ENCODE results near the gene SIDT1.

- TF ChIP-seq CTCF (IDR thresholded peaks at IDR 0.05) (no peak), POLR2A (IDR thresholded peaks at IDR 0.05) (no peak), EP300 (IDR thresholded peaks at IDR 0.05) (no peak), POLR2AphosphoS5 (IDR thresholded peaks at IDR 0.05) (no peak)
These were observed 58.6 kb downstream of the SIDT1 start for GRCh38 chr3:113590983-113591382.

Measured in stomach (tissue), 4 donors.